PC-3 (cell line): ENCODE data around the gene HCN4.

Experiments
- EZH2 ChIP-seq: fragments of 300-600 bp; sonication (generic); IDR thresholded peaks from one replicate; pipeline ENCODE4 v1.6.1; 2017; ENCODE audit warnings: antibody characterized with exemption, mild to moderate bottlenecking, low read length; ENCODE audit not compliant: unreplicated experiment
- EZH2phosphoT487 ChIP-seq: fragments of 300-600 bp; sonication (generic); IDR thresholded peaks from 2 replicates; pipeline ENCODE4 v1.6.1; 2018; ENCODE audit warnings: mild to moderate bottlenecking, antibody characterized with exemption, low read length, borderline replicate concordance
- TF ChIP-seq, protein P1 (sequence below): fragments of 300-600 bp; sonication (generic); conservative IDR thresholded peaks from 2 replicates; pipeline ENCODE4 v1.5.1; 2017; ENCODE audit warnings: antibody characterized with exemption, low read depth, mild to moderate bottlenecking, low read length

DNA sequence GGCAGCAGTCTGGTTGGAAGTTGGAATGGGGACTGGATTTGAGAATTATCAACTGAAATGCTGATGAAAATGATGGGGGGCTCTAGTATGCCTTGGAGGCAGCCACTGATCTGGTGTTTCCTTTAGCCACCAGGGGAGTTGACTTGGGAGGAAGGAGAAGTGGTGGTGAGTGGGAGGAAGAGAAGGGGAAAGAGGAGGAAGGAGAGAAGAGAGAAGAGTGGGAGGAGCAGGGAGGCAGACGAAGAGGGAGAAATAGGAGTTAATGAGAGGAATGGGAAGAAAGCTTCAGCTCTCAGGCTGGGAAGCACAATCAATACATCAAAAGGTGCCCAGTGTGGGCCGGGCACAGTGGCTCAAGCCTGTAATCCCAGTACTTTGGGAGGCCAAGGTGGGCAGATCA is 23.3 kb upstream of the HCN4 start:
- TF ChIP-seq, protein P1, sequence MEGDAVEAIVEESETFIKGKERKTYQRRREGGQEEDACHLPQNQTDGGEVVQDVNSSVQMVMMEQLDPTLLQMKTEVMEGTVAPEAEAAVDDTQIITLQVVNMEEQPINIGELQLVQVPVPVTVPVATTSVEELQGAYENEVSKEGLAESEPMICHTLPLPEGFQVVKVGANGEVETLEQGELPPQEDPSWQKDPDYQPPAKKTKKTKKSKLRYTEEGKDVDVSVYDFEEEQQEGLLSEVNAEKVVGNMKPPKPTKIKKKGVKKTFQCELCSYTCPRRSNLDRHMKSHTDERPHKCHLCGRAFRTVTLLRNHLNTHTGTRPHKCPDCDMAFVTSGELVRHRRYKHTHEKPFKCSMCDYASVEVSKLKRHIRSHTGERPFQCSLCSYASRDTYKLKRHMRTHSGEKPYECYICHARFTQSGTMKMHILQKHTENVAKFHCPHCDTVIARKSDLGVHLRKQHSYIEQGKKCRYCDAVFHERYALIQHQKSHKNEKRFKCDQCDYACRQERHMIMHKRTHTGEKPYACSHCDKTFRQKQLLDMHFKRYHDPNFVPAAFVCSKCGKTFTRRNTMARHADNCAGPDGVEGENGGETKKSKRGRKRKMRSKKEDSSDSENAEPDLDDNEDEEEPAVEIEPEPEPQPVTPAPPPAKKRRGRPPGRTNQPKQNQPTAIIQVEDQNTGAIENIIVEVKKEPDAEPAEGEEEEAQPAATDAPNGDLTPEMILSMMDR: no peak
- TF ChIP-seq EZH2 (no peak), EZH2phosphoT487 (no peak)
